HL-60 (cell line): ENCODE data around the gene DERL3.

Source experiments
- DNase-seq, 2 experiments: peaks; one replicate each; pipeline ENCODE4 v3.0.0-alpha.2; 2010 to 2020; ENCODE audit warnings: low read depth in 1 of 2, low spot score in 1 of 2
- H3K27ac ChIP-seq: fragments of 250-450 bp; sonication (Bioruptor Pico); replicated peaks from 2 replicates; pipeline ENCODE4 v1.5.1; 2020; ENCODE audit warnings: mild to moderate bottlenecking, moderate library complexity
- H3K27me3 ChIP-seq: fragments of 250-450 bp; sonication (Bioruptor Pico); 2 replicates; pipeline ENCODE4 v1.5.1; 2021; ENCODE audit warnings: mild to moderate bottlenecking, moderate library complexity; ENCODE audit not compliant: insufficient read depth, poor library complexity, severe bottlenecking
- H3K4me3 ChIP-seq: replicated peaks from 2 replicates; pipeline ENCODE4 v1.5.1; 2011; ENCODE audit warnings: mild to moderate bottlenecking, control low read depth, low read length; ENCODE audit not compliant: insufficient read depth
- GABPA ChIP-seq: IDR thresholded peaks from 2 replicates; pipeline ENCODE4 v1.6.1; 2012; ENCODE audit warnings: low read depth
- POLR2AphosphoS5 ChIP-seq: IDR thresholded peaks from 2 replicates; pipeline ENCODE4 v1.6.1; 2012; ENCODE audit warnings: low read depth
- SPI1 ChIP-seq: IDR thresholded peaks from 2 replicates; pipeline ENCODE4 v1.6.1; 2012; ENCODE audit warnings: low read depth, mild to moderate bottlenecking, borderline replicate concordance
- TF ChIP-seq, protein P1 (sequence below): IDR thresholded peaks from 2 replicates; pipeline ENCODE4 v1.6.1; 2012; ENCODE audit warnings: low read depth; ENCODE audit not compliant: insufficient replicate concordance
- TF ChIP-seq, protein P2 (sequence below): IDR thresholded peaks from one replicate; pipeline ENCODE4 v1.5.1; 2011; ENCODE audit warnings: low read length, control low read depth, inconsistent platforms; ENCODE audit not compliant: insufficient read depth

The DERL3 gene

DNA sequence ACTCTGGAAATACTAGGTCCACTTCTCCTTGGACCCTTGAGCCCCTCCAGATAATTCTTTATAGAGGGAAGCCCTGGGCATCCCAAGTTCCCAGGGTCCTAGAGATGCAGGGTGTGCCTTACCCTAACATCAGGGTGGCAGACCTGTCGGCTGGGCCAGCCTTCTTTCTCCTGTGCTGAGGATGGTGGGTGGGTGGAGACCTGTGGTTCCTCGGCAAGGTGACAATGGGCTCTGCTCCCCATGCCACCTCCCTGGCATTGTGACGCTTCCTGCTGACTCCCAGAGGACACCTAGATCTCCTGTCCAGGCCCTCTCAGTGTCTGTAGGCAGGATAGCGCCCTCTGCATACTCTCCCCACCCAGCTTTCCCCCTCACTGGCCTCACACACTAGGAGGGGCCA, 3.8 kb upstream of the DERL3 start:
- Histone ChIP-seq H3K27me3 (no peaks in the 10 kb centered on the region), H3K27ac (no peak overlapping the region), H3K4me3 (no peak overlapping the region)
- DNase-seq: no peak
- TF ChIP-seq GABPA (no peak), SPI1 (no peak), POLR2AphosphoS5 (no peak)
- TF ChIP-seq, protein P1, sequence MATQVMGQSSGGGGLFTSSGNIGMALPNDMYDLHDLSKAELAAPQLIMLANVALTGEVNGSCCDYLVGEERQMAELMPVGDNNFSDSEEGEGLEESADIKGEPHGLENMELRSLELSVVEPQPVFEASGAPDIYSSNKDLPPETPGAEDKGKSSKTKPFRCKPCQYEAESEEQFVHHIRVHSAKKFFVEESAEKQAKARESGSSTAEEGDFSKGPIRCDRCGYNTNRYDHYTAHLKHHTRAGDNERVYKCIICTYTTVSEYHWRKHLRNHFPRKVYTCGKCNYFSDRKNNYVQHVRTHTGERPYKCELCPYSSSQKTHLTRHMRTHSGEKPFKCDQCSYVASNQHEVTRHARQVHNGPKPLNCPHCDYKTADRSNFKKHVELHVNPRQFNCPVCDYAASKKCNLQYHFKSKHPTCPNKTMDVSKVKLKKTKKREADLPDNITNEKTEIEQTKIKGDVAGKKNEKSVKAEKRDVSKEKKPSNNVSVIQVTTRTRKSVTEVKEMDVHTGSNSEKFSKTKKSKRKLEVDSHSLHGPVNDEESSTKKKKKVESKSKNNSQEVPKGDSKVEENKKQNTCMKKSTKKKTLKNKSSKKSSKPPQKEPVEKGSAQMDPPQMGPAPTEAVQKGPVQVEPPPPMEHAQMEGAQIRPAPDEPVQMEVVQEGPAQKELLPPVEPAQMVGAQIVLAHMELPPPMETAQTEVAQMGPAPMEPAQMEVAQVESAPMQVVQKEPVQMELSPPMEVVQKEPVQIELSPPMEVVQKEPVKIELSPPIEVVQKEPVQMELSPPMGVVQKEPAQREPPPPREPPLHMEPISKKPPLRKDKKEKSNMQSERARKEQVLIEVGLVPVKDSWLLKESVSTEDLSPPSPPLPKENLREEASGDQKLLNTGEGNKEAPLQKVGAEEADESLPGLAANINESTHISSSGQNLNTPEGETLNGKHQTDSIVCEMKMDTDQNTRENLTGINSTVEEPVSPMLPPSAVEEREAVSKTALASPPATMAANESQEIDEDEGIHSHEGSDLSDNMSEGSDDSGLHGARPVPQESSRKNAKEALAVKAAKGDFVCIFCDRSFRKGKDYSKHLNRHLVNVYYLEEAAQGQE: no peak
- TF ChIP-seq, protein P2, sequence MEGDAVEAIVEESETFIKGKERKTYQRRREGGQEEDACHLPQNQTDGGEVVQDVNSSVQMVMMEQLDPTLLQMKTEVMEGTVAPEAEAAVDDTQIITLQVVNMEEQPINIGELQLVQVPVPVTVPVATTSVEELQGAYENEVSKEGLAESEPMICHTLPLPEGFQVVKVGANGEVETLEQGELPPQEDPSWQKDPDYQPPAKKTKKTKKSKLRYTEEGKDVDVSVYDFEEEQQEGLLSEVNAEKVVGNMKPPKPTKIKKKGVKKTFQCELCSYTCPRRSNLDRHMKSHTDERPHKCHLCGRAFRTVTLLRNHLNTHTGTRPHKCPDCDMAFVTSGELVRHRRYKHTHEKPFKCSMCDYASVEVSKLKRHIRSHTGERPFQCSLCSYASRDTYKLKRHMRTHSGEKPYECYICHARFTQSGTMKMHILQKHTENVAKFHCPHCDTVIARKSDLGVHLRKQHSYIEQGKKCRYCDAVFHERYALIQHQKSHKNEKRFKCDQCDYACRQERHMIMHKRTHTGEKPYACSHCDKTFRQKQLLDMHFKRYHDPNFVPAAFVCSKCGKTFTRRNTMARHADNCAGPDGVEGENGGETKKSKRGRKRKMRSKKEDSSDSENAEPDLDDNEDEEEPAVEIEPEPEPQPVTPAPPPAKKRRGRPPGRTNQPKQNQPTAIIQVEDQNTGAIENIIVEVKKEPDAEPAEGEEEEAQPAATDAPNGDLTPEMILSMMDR: no peak

DNA sequence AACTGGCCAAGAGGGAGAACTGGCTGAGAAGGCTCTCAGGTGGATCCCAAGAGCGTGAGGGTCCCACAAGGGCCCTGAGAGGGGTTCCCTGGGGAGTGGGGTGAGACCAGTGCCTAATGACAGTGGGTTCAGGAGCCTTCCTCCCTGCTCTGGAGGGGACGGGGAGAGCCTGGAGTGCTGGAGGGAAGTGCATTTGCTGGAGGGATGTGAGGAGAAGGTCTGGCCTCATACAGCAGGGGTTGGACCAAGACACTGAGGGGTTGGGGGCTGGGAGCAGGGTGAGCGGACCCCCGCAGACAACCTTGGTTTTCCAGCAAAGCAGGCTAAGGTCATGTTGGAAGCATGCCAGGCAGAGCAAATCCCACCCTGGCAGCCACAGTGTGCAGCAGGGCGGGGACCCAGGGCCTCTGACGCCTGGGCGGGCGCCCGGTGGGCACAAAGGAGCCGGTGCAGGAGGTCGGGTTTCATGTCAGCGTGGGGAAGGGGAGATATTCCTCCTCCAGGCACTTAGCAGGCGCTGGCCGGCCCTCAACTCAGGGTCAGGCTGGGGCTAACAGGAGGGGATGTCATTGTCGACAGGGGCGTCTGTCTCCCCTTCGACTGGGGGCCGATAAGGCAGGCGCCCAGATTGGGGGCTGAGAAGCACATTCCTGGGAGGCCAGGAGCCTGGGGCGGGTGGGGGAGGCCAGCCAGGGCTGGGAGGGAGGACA, 3.1 kb upstream of the DERL3 start:
- TF ChIP-seq SPI1: no peak
- TF ChIP-seq POLR2AphosphoS5: no peak
- TF ChIP-seq, protein P2: no peak
- no peak overlapping the region for H3K27ac ChIP-seq
- H3K27me3 ChIP-seq: no peaks in the 10 kb centered on the region
- no peak for DNase-seq
- no peak overlapping the region for H3K4me3 ChIP-seq

DNA sequence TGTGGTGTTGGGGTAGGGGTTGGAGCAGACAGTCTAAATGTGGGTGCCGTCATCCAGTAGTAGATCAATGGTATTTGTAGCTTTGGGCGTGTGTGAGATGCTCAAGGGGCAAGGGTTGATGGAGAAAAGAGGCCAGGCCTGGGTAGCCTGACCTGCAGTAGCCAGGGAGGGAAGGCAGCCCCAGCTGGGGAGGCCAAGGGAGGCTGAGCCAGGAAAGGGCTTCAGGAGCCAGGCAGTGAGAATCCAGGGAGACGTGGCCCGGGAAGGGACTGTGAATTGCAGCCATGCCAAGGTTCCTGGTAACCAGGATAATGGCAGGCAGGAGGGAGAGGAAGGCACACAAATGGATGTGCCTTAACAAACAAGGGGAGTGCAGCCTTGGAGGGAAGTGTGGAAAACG, 2.5 kb upstream of the DERL3 start:
- no peak for DNase-seq
- TF ChIP-seq POLR2AphosphoS5 (no peak), SPI1 (no peak), GABPA (no peak)
- TF ChIP-seq, protein P2: no peak
- TF ChIP-seq, protein P1: no peak
- Histone ChIP-seq H3K27me3 (no peaks in the 10 kb centered on the region), H3K4me3 (no peak overlapping the region), H3K27ac (no peak overlapping the region)

DNA sequence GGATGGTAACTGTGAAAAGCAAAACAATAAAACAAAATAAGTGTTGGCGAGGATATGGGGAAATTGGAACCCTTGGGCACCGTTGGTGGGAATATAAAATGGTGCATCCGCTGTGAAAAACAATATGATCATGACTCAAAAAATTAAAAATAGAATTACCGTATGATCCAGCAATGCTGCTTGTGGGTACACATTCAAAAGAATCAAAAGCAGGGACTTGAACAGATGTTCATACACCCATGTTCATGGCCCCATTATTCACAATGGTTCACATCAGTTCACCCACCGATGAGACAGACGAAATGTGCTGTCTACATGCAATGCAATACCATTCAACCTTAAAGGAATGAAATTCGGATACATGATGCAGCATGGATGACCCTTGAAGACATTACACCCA, 1.2 kb upstream of the DERL3 start:
- TF ChIP-seq SPI1: no peak
- no peak for TF ChIP-seq GABPA
- TF ChIP-seq, protein P1: no peak
- TF ChIP-seq POLR2AphosphoS5: no peak
- TF ChIP-seq, protein P2: no peak
- no peak overlapping the region for H3K4me3 ChIP-seq
- DNase-seq: no peak

More for the DNA sequence above, 1.2 kb upstream of the DERL3 start:
- H3K27ac ChIP-seq: no peak overlapping the region
- H3K27me3 ChIP-seq: no peaks in the 10 kb centered on the region
